Endodermal cell (in vitro differentiated cells): ENCODE results near the gene SLC7A1. TPM values are rescaled to one million over a fixed set of nuclear protein-coding genes. Genes with fewer than 3 reads are reported as not detected.

Experiments used
- DNase-seq: peaks from one replicate; pipeline ENCODE4 v3.0.0-alpha.2; 2017
- H3K27ac ChIP-seq: 2 replicates; pipeline ENCODE4 v1.5.1; 2013; ENCODE audit warnings: mild to moderate bottlenecking, low read depth, low read length, moderate library complexity
- H3K27me3 ChIP-seq: 2 replicates; pipeline ENCODE4 v1.6.1; 2013; ENCODE audit warnings: mild to moderate bottlenecking, low read length, moderate library complexity; ENCODE audit not compliant: insufficient read depth, control insufficient read depth, poor library complexity, severe bottlenecking
- H3K36me3 ChIP-seq: 2 replicates; pipeline ENCODE4 v1.7.0; 2013; ENCODE audit warnings: mild to moderate bottlenecking, low read length, moderate library complexity; ENCODE audit not compliant: control insufficient read depth, insufficient read depth
- H3K4me1 ChIP-seq: one replicate; pipeline ENCODE4 v1.7.0; 2013; ENCODE audit warnings: low read length; ENCODE audit not compliant: control insufficient read depth, insufficient read depth
- H3K4me3 ChIP-seq: 2 replicates; pipeline ENCODE4 v1.5.1; 2013; ENCODE audit warnings: mild to moderate bottlenecking, low read length, moderate library complexity
- H3K9ac ChIP-seq: 2 replicates; pipeline ENCODE4 v1.6.1; 2013; ENCODE audit warnings: mild to moderate bottlenecking, low read length, moderate library complexity; ENCODE audit not compliant: poor library complexity, severe bottlenecking; ENCODE audit errors: extremely low read depth
- H3K9me3 ChIP-seq: 2 replicates; pipeline ENCODE4 v1.6.1; 2013; ENCODE audit warnings: mild to moderate bottlenecking, low read length, moderate library complexity; ENCODE audit not compliant: control insufficient read depth
- H3K27ac Mint-ChIP-seq: 2 replicates; pipeline ENCODE4 v1.8.0; 2020; ENCODE audit warnings: mixed read lengths
- H3K27me3 Mint-ChIP-seq: 2 replicates; pipeline ENCODE4 v1.8.0; 2021; ENCODE audit warnings: mild to moderate bottlenecking, mixed read lengths; ENCODE audit not compliant: insufficient read depth
- H3K36me3 Mint-ChIP-seq: 2 replicates; pipeline ENCODE4 v1.8.0; 2020; ENCODE audit warnings: low read depth, mixed read lengths
- H3K4me1 Mint-ChIP-seq: 2 replicates; pipeline ENCODE4 v1.8.0; 2020; ENCODE audit warnings: mixed read lengths
- H3K4me3 Mint-ChIP-seq: 2 replicates; pipeline ENCODE4 v1.8.0; 2020; ENCODE audit warnings: mild to moderate bottlenecking, moderate library complexity, mixed read lengths
- H3K9me3 Mint-ChIP-seq: 2 replicates; pipeline ENCODE4 v1.8.0; 2020; ENCODE audit warnings: mild to moderate bottlenecking, mixed read lengths
- WGBS, 2 experiments: methylation state at CpG; one replicate each; pipeline versions ENCODE4 v1.1.5 to v1.1.7; 2013; ENCODE audit warnings: missing lambda C conversion rate in 2 of 2, mixed read lengths in 1 of 2; ENCODE audit not compliant: insufficient coverage in 1 of 2, insufficient read length in 1 of 2; 5-methylcytosine and 5-hydroxymethylcytosine counted together
- total RNA-seq, 2 donors: library from RNA; stranded (reverse); fragmentation: NEBNext Ultra II Directional in 1 of 2; extraction: Animal tissue kit (Norgen Biotek cat#: 25700) in 1 of 2; gene quantifications; 2 replicates in 1 of 2; 3 replicates in 1 of 2; pipeline ENCODE4 v1.2.1, GENCODE V29; 2021
- TF ChIP-seq, protein P1 (sequence below): fragments of 200-600 bp; sonication (generic); conservative IDR thresholded peaks from 2 replicates; pipeline ENCODE4 v1.5.0; 2021; ENCODE audit warnings: antibody characterized with exemption, mild to moderate bottlenecking

Gene SLC7A1
- total RNA-seq, 2 donors from 2014 or later, result 26.0 to 27.3 TPM

DNA sequence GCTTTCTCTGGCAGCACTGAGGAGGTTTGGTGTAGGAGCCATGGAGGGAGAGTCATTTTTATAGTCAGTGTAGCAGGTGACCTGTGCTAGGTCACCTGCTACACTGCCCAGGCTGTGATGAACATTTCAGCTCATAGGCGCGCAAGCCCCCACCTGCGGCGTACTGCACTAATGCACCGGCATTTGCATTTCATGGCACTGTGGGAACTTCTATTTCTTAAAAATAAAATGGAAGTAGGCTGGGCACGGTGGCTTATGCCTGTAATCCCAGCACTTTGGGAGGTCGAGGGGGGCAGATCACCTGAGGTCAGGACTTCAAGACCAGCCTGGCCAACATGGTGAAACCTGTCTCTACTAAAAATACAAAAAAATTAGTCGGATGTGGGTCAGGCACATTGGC lies 101.0 kb downstream of the SLC7A1 start:
- H3K27ac ChIP-seq, result no peak overlapping the region
- no peak overlapping the region for H3K9ac ChIP-seq
- 92 to 97% methylated on average over 6 to 8 of the region's 8 CpGs for WGBS, 2 experiments
- no peak overlapping the region for H3K4me3 ChIP-seq
- Mint-ChIP-seq H3K27me3 (peaks cover 17% of the 10 kb centered on the region), H3K4me1 (peaks cover 19% of the 10 kb centered on the region), H3K9me3 (no peaks in the 10 kb centered on the region), H3K4me3 (no peak overlapping the region), H3K36me3 (no peaks in the 10 kb centered on the region), H3K27ac (no peak overlapping the region)
- no peak for DNase-seq
- TF ChIP-seq, protein P1, sequence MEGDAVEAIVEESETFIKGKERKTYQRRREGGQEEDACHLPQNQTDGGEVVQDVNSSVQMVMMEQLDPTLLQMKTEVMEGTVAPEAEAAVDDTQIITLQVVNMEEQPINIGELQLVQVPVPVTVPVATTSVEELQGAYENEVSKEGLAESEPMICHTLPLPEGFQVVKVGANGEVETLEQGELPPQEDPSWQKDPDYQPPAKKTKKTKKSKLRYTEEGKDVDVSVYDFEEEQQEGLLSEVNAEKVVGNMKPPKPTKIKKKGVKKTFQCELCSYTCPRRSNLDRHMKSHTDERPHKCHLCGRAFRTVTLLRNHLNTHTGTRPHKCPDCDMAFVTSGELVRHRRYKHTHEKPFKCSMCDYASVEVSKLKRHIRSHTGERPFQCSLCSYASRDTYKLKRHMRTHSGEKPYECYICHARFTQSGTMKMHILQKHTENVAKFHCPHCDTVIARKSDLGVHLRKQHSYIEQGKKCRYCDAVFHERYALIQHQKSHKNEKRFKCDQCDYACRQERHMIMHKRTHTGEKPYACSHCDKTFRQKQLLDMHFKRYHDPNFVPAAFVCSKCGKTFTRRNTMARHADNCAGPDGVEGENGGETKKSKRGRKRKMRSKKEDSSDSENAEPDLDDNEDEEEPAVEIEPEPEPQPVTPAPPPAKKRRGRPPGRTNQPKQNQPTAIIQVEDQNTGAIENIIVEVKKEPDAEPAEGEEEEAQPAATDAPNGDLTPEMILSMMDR, result no peak
- peaks cover 11% of the 10 kb centered on the region for H3K4me1 ChIP-seq
- H3K9me3 ChIP-seq, result no peaks in the 10 kb centered on the region
- H3K27me3 ChIP-seq, result no peaks in the 10 kb centered on the region
- no peaks in the 10 kb centered on the region for H3K36me3 ChIP-seq

DNA sequence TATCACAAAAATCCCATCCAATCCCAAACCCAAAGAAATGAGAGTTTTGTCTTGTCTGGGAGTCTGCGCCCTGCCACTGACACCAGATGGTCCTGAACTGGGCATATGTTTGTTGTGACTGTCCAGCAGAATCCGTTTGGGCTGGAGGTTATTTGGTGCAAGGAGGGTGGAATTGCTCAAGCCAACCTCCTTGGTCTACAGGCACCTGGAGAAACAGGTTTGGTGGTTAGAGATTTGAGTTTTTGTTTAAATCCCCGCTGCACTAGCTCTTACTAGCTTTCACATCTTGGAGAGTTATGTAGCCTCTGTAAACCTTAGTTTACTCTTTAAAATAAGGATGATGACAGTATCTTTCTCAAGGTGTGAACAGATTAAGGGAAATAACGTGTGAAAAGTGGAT lies 101.7 kb downstream of the SLC7A1 start:
- Histone ChIP-seq H3K4me3 (no peak overlapping the region), H3K9ac (no peak overlapping the region), H3K36me3 (no peaks in the 10 kb centered on the region), H3K4me1 (peaks cover 11% of the 10 kb centered on the region), H3K27ac (no peak overlapping the region), H3K27me3 (no peaks in the 10 kb centered on the region), H3K9me3 (no peaks in the 10 kb centered on the region)
- WGBS, 2 experiments, result 78 to 80% methylated on average over 2 to 4 of the region's 4 CpGs
- peaks cover 17% of the 10 kb centered on the region for H3K27me3 Mint-ChIP-seq
- TF ChIP-seq, protein P1, result no peak
- H3K4me1 Mint-ChIP-seq, result peaks cover 19% of the 10 kb centered on the region
- DNase-seq, result no peak
- H3K9me3 Mint-ChIP-seq, result no peaks in the 10 kb centered on the region
- H3K36me3 Mint-ChIP-seq, result no peaks in the 10 kb centered on the region
- H3K4me3 Mint-ChIP-seq, result no peak overlapping the region
- no peak overlapping the region for H3K27ac Mint-ChIP-seq

DNA sequence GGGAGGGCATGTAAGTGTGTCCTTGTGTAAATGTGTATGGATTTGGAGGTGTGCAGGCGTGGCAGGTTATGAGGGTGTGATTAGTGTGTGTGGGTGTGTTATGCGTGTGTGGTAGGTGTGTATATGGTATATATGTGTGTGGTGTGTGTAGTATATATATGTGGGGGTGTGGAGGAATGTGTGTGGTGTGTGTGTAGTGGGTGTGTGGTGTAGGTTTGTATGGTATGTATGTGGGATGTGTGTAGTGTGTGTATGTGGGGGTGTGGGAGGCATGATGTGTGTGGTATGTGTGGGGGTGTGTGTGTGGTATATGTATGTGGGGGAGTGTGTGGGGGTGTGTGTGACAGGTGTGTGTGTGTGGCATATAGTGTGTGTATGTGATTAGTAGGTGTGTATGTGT lies 104.2 kb downstream of the SLC7A1 start:
- no peak overlapping the region for H3K4me3 Mint-ChIP-seq
- Histone ChIP-seq H3K27me3 (no peaks in the 10 kb centered on the region), H3K9ac (no peak overlapping the region), H3K4me1 (peaks cover 3% of the 10 kb centered on the region), H3K36me3 (no peaks in the 10 kb centered on the region), H3K27ac (no peak overlapping the region), H3K4me3 (no peak overlapping the region), H3K9me3 (no peaks in the 10 kb centered on the region)
- DNase-seq, result no peak
- TF ChIP-seq, protein P1, result no peak
- H3K27ac Mint-ChIP-seq, result no peak overlapping the region
- 48 to 50% methylated on average over 2 of the region's 2 CpGs for WGBS, 2 experiments
- peaks cover 14% of the 10 kb centered on the region for H3K4me1 Mint-ChIP-seq
- H3K27me3 Mint-ChIP-seq, result peaks cover 9% of the 10 kb centered on the region
- no peaks in the 10 kb centered on the region for H3K9me3 Mint-ChIP-seq
- H3K36me3 Mint-ChIP-seq, result no peaks in the 10 kb centered on the region
